ENCODE measurements around the gene MIEF2. TPM values are rescaled to one million over a fixed set of nuclear protein-coding genes. Genes with fewer than 3 reads are reported as not detected.

MIEF2 gene
- total and polyA plus RNA-seq, 2 donors (not counting 3 experiments of a cell fraction or from before 2014, with no cell fraction given): 8.3 to 22.7 TPM

DNA sequence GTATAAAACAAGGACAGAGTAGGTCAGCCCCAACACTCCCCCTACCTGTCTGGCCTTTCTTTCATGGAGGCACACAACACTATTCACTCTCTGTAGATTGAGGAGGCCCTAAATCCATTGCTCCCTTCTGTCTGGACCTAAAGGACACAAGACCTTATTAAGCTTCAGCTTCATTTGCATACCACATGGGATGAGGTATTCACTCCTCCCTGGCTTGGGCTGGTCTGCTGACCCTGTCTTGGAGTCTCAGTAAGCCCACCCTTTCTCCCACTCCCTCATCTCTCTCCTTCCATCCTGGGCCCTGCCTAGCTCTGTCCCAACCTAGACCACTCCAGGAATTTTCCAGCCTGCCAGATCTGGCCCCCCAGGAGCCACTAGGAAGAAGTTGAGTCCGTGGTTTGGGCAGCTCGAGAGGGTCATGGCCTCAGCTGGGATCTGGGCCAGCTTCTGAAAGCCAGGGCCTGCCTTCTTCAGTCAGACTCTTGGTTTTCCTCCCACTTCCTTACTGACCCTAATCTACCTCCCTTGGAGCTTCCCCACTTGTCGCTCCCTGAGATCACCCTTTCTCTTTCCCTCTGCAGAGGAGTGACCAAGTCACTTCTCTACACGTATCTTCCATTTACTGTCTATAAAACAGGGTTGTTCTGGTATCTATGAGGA lies 41.6 kb upstream of the MIEF2 start:
- H3K4me3 ChIP-seq (replicated peaks in 1 of 3; ENCODE audit: insufficient read depth in 1 of 3, low read depth in 1 of 3, low read length in 3 of 3): no peak overlapping the region
- no peak overlapping the region for H3K4me2 ChIP-seq (ENCODE audit: insufficient read depth, low read length)
- H3K4me1 ChIP-seq (ENCODE audit: control insufficient read depth, extremely low read depth, insufficient read depth, low read length): peaks cover 7% of the 10 kb centered on the region
- TF ChIP-seq EZH2 (IDR thresholded peaks at IDR 0.05; ENCODE audit: borderline replicate concordance, low read depth, low read length, severe bottlenecking) (no peak), POLR2AphosphoS5 (IDR thresholded peaks at IDR 0.05; ENCODE audit: insufficient read depth, low read depth, low read length) (no peak), JUN (IDR thresholded peaks at IDR 0.05; ENCODE audit: borderline replicate concordance, insufficient read depth, insufficient read length, low read depth) (no peak), POLR2A (IDR thresholded peaks at IDR 0.05; ENCODE audit: low read depth, low read length) (no peak), MYC (IDR thresholded peaks at IDR 0.05; ENCODE audit: low read depth, low read length) (no peak), MAX (IDR thresholded peaks at IDR 0.05; ENCODE audit: insufficient read depth, insufficient read length) (no peak), GATA2 (IDR thresholded peaks at IDR 0.05; ENCODE audit: insufficient read depth, insufficient read length, low read depth, low read length) (no peak), FOS (IDR thresholded peaks at IDR 0.05; ENCODE audit: borderline replicate concordance, insufficient read depth, low read length) (no peak)
- TF ChIP-seq, protein P1, sequence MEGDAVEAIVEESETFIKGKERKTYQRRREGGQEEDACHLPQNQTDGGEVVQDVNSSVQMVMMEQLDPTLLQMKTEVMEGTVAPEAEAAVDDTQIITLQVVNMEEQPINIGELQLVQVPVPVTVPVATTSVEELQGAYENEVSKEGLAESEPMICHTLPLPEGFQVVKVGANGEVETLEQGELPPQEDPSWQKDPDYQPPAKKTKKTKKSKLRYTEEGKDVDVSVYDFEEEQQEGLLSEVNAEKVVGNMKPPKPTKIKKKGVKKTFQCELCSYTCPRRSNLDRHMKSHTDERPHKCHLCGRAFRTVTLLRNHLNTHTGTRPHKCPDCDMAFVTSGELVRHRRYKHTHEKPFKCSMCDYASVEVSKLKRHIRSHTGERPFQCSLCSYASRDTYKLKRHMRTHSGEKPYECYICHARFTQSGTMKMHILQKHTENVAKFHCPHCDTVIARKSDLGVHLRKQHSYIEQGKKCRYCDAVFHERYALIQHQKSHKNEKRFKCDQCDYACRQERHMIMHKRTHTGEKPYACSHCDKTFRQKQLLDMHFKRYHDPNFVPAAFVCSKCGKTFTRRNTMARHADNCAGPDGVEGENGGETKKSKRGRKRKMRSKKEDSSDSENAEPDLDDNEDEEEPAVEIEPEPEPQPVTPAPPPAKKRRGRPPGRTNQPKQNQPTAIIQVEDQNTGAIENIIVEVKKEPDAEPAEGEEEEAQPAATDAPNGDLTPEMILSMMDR (IDR thresholded peaks at IDR 0.05; ENCODE audit: extremely low read depth in 1 of 2, insufficient read depth in 1 of 2, low read depth in 1 of 2, low read length in 2 of 2): no peak
- H3K9me3 ChIP-seq (replicated peaks; ENCODE audit: control insufficient read depth, insufficient read depth, low read length): no peaks in the 10 kb centered on the region
- no TSS peak for BruUV-seq (replicated peaks)
- FAIRE-seq (peak; percentile 71), DNase-seq (ENCODE audit: low read depth, low spot score) (peak; percentile 24)
- no peaks in the 10 kb centered on the region for H4K20me1 ChIP-seq (replicated peaks; ENCODE audit: control insufficient read depth, extremely low read depth, insufficient read depth, low read length)
- no peak overlapping the region for H3K9ac ChIP-seq (replicated peaks; ENCODE audit: extremely low read depth, insufficient read depth, low read length)
- H3K9me1 ChIP-seq (replicated peaks; ENCODE audit: control insufficient read depth, extremely low read depth, insufficient read depth, low read length): no peaks in the 10 kb centered on the region
- POLR2A ChIA-PET: interaction anchor here (0.9 kb wide), 1 partner anchor 27 kb away, joined by 3 read pairs; no protein-coding TSS in a partner anchor
- CTCF ChIA-PET: interaction anchor here (0.7 to 2.6 kb wide), 6 partner anchors 10 to 35 kb away, joined by 3 to 10 read pairs (median 6); partner anchors contain the start of gene ALKBH5
- H3K79me2 ChIP-seq (ENCODE audit: control insufficient read depth, insufficient read depth, low read length): no peaks in the 10 kb centered on the region
- dilution Hi-C loops (cut with MboI; ENCODE audit: extremely low pct_ligation_motif_present, low sequenced_read_pairs): no loop called here
- no peaks in the 10 kb centered on the region for H3K27me3 ChIP-seq (ENCODE audit: control insufficient read depth in 2 of 2, insufficient read depth in 2 of 2, low read length in 2 of 2)
- intact Hi-C loops (cut with micrococcal nuclease): loop anchor here (1.0 to 5.0 kb wide), 2 partner anchors 9 to 77 kb away; no protein-coding TSS in a partner anchor
- H3K36me3 ChIP-seq (ENCODE audit: control insufficient read depth in 2 of 2, extremely low read depth in 1 of 2, insufficient read depth in 2 of 2, low read length in 2 of 2): no peaks in the 10 kb centered on the region
- no peak overlapping the region for H3K27ac ChIP-seq (ENCODE audit: insufficient read depth, low read depth, low read length)
- H2AFZ ChIP-seq (ENCODE audit: low read depth, low read length): no peak overlapping the region
